CD14-positive monocyte (primary cell): ENCODE data around the gene LTO1. TPM values are rescaled to one million over a fixed set of nuclear protein-coding genes. Genes with fewer than 3 reads are reported as not detected.

ENCODE experiments used
- DNase-seq, 3 donors: peaks; one replicate each; pipeline ENCODE4 v3.0.0-alpha.2; 2011 to 2022
- H2AFZ ChIP-seq: 2 replicates; pipeline ENCODE4 v1.6.0; 2012; ENCODE audit warnings: mild to moderate bottlenecking, low read depth, low read length, inconsistent platforms; ENCODE audit not compliant: insufficient read depth, poor library complexity, severe bottlenecking
- H3K27ac ChIP-seq, 2 donors: 1 replicate in 1 of 2; 2 replicates in 1 of 2; pipeline ENCODE4 v1.5.1; 2012 to 2013; ENCODE audit warnings: low read length in 2 of 2, control low read depth in 1 of 2, inconsistent platforms in 1 of 2, low read depth in 1 of 2, mild to moderate bottlenecking in 1 of 2
- H3K27me3 ChIP-seq, 2 donors: one replicate each; pipeline versions ENCODE4 v1.6.0 to v1.6.1; 2011 to 2013; ENCODE audit warnings: low read length in 2 of 2; ENCODE audit not compliant: control insufficient read depth in 2 of 2, insufficient read depth in 2 of 2
- H3K36me3 ChIP-seq, 2 donors: replicated peaks in 1 of 2; 1 replicate in 1 of 2; 2 replicates in 1 of 2; pipeline versions ENCODE4 v1.5.1 to v1.6.1; 2012 to 2013; ENCODE audit warnings: low read length in 2 of 2, control low read depth in 1 of 2, inconsistent platforms in 1 of 2, mild to moderate bottlenecking in 1 of 2; ENCODE audit not compliant: insufficient read depth in 2 of 2, control insufficient read depth in 1 of 2
- H3K4me1 ChIP-seq, 2 donors: 1 replicate in 1 of 2; 2 replicates in 1 of 2; pipeline versions ENCODE4 v1.5.1 to v1.6.1; 2012 to 2013; ENCODE audit warnings: low read length in 2 of 2, control low read depth in 1 of 2, inconsistent platforms in 1 of 2, mild to moderate bottlenecking in 1 of 2, moderate library complexity in 1 of 2; ENCODE audit not compliant: insufficient read depth in 2 of 2, control insufficient read depth in 1 of 2
- H3K4me2 ChIP-seq: replicated peaks from 2 replicates; pipeline ENCODE3; 2012; ENCODE audit warnings: low read length, moderate library complexity, mild to moderate bottlenecking; ENCODE audit not compliant: poor library complexity, severe bottlenecking; ENCODE audit errors: extremely low read depth
- H3K4me3 ChIP-seq, 3 experiments: fragments of 200-600 bp in 1 of 3; sonication (generic) in 1 of 3; replicated peaks in 1 of 3; 1 replicate in 2 of 3; 2 replicates in 1 of 3; pipeline ENCODE4 v1.5.1; 2011 to 2013; ENCODE audit warnings: low read length in 3 of 3, mild to moderate bottlenecking in 3 of 3, control low read depth in 2 of 3, low read depth in 2 of 3, inconsistent platforms in 1 of 3, moderate library complexity in 1 of 3
- H3K79me2 ChIP-seq: 2 replicates; pipeline ENCODE4 v1.6.0; 2012; ENCODE audit warnings: mild to moderate bottlenecking, control low read depth, inconsistent platforms, low read length, moderate library complexity; ENCODE audit not compliant: insufficient read depth
- H3K9ac ChIP-seq: 2 replicates; pipeline ENCODE4 v1.6.0; 2017; ENCODE audit warnings: low read length, mild to moderate bottlenecking; ENCODE audit not compliant: insufficient read depth, poor library complexity, severe bottlenecking
- H3K9me3 ChIP-seq, 2 donors: replicated peaks in 1 of 2; 1 replicate in 1 of 2; 2 replicates in 1 of 2; pipeline versions ENCODE4 v1.5.1 to v1.6.1; 2012 to 2013; ENCODE audit warnings: low read length in 2 of 2, control low read depth in 1 of 2; ENCODE audit not compliant: control insufficient read depth in 1 of 2, insufficient read depth in 1 of 2
- H4K20me1 ChIP-seq: 2 replicates; pipeline ENCODE4 v1.6.0; 2012; ENCODE audit warnings: mild to moderate bottlenecking, low read length, control low read depth, moderate library complexity; ENCODE audit not compliant: insufficient read depth
- H3K27ac Mint-ChIP-seq, 7 donors: one replicate each; pipeline ENCODE4 v1.8.0; 2020; ENCODE audit warnings: mild to moderate bottlenecking in 7 of 7, mixed read lengths in 7 of 7, moderate library complexity in 6 of 7, inconsistent platforms in 2 of 7
- H3K27me3 Mint-ChIP-seq, 3 donors: one replicate each; pipeline ENCODE4 v1.8.0; 2021 to 2022; ENCODE audit warnings: low read depth in 3 of 3, mild to moderate bottlenecking in 3 of 3, mixed read lengths in 3 of 3, moderate library complexity in 3 of 3, inconsistent platforms in 1 of 3
- H3K36me3 Mint-ChIP-seq, 2 donors: one replicate each; pipeline ENCODE4 v1.8.0; 2020; ENCODE audit warnings: mixed read lengths in 2 of 2, inconsistent platforms in 1 of 2, mild to moderate bottlenecking in 1 of 2
- H3K4me1 Mint-ChIP-seq: one replicate; pipeline ENCODE4 v1.8.0; 2020; ENCODE audit warnings: mild to moderate bottlenecking, mixed read lengths
- H3K4me3 Mint-ChIP-seq, 2 donors: one replicate each; pipeline ENCODE4 v1.8.0; 2020; ENCODE audit warnings: mild to moderate bottlenecking in 2 of 2, mixed read lengths in 2 of 2, moderate library complexity in 1 of 2
- H3K9me3 Mint-ChIP-seq, 7 donors: one replicate each; pipeline ENCODE4 v1.8.0; 2020 to 2022; ENCODE audit warnings: mixed read lengths in 7 of 7, mild to moderate bottlenecking in 6 of 7, moderate library complexity in 6 of 7, inconsistent platforms in 2 of 7
- WGBS: methylation state at CpG from one replicate; pipeline ENCODE4 v1.1.5; 2013; ENCODE audit warnings: missing lambda C conversion rate; ENCODE audit not compliant: insufficient coverage; 5-methylcytosine and 5-hydroxymethylcytosine counted together
- intact Hi-C, 2 donors: fragments of 100-400 bp; cut with micrococcal nuclease; formaldehyde crosslinking; loops; one replicate each; pipeline versions ENCODE4 v1.15.0 to v1.15.1; 2023
- polyA plus RNA-seq, 3 donors: library from polyadenylated mRNA; depleted of rRNA in 1 of 3; unstranded in 2 of 3; stranded (reverse) in 1 of 3; fragments of 300-500 nt in 2 of 3; fragments of >200 nt in 1 of 3; fragmentation: Illumina TruSeq in 2 of 3; gene quantifications; 1 replicate in 2 of 3; 2 replicates in 1 of 3; pipeline ENCODE4 v1.2.3, GENCODE V29; 2012 to 2021
- TF ChIP-seq, protein P1 (sequence below): fragments of 200-600 bp; IDR thresholded peaks from one replicate; pipeline ENCODE4 v1.8.0; 2022; ENCODE audit warnings: antibody characterized with exemption, mild to moderate bottlenecking

The LTO1 gene
- polyA plus RNA-seq, 3 donors = 3.9 to 27.1 (median 5.2) TPM

- Mint-ChIP-seq H3K27me3 (peaks cover 31 to 55% (median 36%) of the 10 kb centered on the region in 3 donors), H3K9me3 (peaks cover 0 to 9% (median 5%) of the 10 kb centered on the region in 7 donors), H3K27ac (peak overlapping the region in 1 of 7 donors; percentile 43), H3K36me3 (no peaks in the 10 kb centered on the region), H3K4me1 (peaks cover 8% of the 10 kb centered on the region), H3K4me3 (peak overlapping the region in 1 of 2 donors; percentile 84)
- H2AFZ ChIP-seq = peak overlapping the region; percentile 46
- H3K36me3 ChIP-seq = no peaks in the 10 kb centered on the region
- H3K4me1 ChIP-seq = peaks cover 3 to 4% of the 10 kb centered on the region in 2 donors
- H3K27ac ChIP-seq = no peak overlapping the region
- H3K79me2 ChIP-seq = no peaks in the 10 kb centered on the region
- no peaks in the 10 kb centered on the region for H4K20me1 ChIP-seq
- peak overlapping the region; percentile 42 for H3K4me2 ChIP-seq
- no peak for DNase-seq
- peaks cover 0 to 6% of the 10 kb centered on the region in 2 donors for H3K9me3 ChIP-seq
- H3K4me3 ChIP-seq = no peak overlapping the region
- TF ChIP-seq, protein P1, sequence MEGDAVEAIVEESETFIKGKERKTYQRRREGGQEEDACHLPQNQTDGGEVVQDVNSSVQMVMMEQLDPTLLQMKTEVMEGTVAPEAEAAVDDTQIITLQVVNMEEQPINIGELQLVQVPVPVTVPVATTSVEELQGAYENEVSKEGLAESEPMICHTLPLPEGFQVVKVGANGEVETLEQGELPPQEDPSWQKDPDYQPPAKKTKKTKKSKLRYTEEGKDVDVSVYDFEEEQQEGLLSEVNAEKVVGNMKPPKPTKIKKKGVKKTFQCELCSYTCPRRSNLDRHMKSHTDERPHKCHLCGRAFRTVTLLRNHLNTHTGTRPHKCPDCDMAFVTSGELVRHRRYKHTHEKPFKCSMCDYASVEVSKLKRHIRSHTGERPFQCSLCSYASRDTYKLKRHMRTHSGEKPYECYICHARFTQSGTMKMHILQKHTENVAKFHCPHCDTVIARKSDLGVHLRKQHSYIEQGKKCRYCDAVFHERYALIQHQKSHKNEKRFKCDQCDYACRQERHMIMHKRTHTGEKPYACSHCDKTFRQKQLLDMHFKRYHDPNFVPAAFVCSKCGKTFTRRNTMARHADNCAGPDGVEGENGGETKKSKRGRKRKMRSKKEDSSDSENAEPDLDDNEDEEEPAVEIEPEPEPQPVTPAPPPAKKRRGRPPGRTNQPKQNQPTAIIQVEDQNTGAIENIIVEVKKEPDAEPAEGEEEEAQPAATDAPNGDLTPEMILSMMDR = no peak
- H3K27me3 ChIP-seq = peaks cover 4 to 21% of the 10 kb centered on the region in 2 donors
- intact Hi-C loops = loop anchor here in 1 of 2 donors (10.0 kb wide), 1 partner anchor 509 kb away; no protein-coding TSS in a partner anchor
- H3K9ac ChIP-seq = no peak overlapping the region
- WGBS = 38% methylated on average over 7 of the region's 8 CpGs
Measured at GRCh38 chr11:69685348-69685747, 10.2 kb upstream of the LTO1 start.

- peaks cover 27 to 49% (median 36%) of the 10 kb centered on the region in 3 donors for H3K27me3 Mint-ChIP-seq
- Histone ChIP-seq H4K20me1 (no peaks in the 10 kb centered on the region), H2AFZ (no peak overlapping the region), H3K27me3 (peaks cover 4 to 21% of the 10 kb centered on the region in 2 donors), H3K27ac (no peak overlapping the region), H3K4me3 (no peak overlapping the region), H3K36me3 (no peaks in the 10 kb centered on the region), H3K9ac (no peak overlapping the region), H3K4me2 (no peak overlapping the region), H3K79me2 (no peaks in the 10 kb centered on the region), H3K4me1 (peaks cover 3 to 4% of the 10 kb centered on the region in 2 donors), H3K9me3 (peaks cover 0 to 6% of the 10 kb centered on the region in 2 donors)
- H3K9me3 Mint-ChIP-seq = peaks cover 0 to 9% (median 5%) of the 10 kb centered on the region in 7 donors
- H3K27ac Mint-ChIP-seq = peak overlapping the region in 2 of 7 donors; percentile 30 to 31
- no peak for DNase-seq
- intact Hi-C loops = loop anchor here in 1 of 2 donors (10.0 kb wide), 1 partner anchor 510 kb away; no protein-coding TSS in a partner anchor
- TF ChIP-seq, protein P1 = no peak
- H3K4me3 Mint-ChIP-seq = no peak overlapping the region
- WGBS = 77% methylated on average over 4 of the region's 11 CpGs
- no peaks in the 10 kb centered on the region for H3K36me3 Mint-ChIP-seq
- peaks cover 8% of the 10 kb centered on the region for H3K4me1 Mint-ChIP-seq
Measured at GRCh38 chr11:69684651-69685050, 9.5 kb upstream of the LTO1 start.
